Activated T-helper 1 cell treated with Interleukin-2 at 50 U/mL for 16 hours (primary cell): ENCODE measurements around the gene VPS54.

Source experiments
- DNase-seq: peaks from one replicate; pipeline ENCODE4 v3.0.0-alpha.2; 2020; ENCODE audit warnings: low read depth

Gene VPS54

GRCh38 chr2:64019083-64019974, at the start of gene VPS54:
Gene VPS54 (minus strand): TSS chr2:64019428. CDS start chr2:63983999, 35,429 bp downstream.
- DNase-seq, result peak; percentile 43

GRCh38 chr2:64067326-64067725, 48.1 kb upstream of the VPS54 start:
- DNase-seq, result no peak

GRCh38 chr2:64065516-64065915, 46.3 kb upstream of the VPS54 start:
- DNase-seq, result no peak

GRCh38 chr2:64063924-64064331, 44.7 kb upstream of the VPS54 start:
- no peak for DNase-seq

- no peak for DNase-seq
Measured at GRCh38 chr2:64063454-64063853, 44.2 kb upstream of the VPS54 start.

- no peak for DNase-seq
Measured at GRCh38 chr2:64062840-64063239, 43.6 kb upstream of the VPS54 start.

- DNase-seq, result no peak
Measured at GRCh38 chr2:64059270-64059669, 40.0 kb upstream of the VPS54 start.

- DNase-seq, result no peak
Measured at GRCh38 chr2:64056021-64056420, 36.8 kb upstream of the VPS54 start.

- DNase-seq, result no peak
Measured at GRCh38 chr2:64054161-64054915, 35.1 kb upstream of the VPS54 start.

GRCh38 chr2:64052463-64053241, 33.4 kb upstream of the VPS54 start:
- no peak for DNase-seq

GRCh38 chr2:64049633-64050220, 30.5 kb upstream of the VPS54 start:
- DNase-seq, result peak; percentile 47

GRCh38 chr2:64045938-64046337, 26.7 kb upstream of the VPS54 start:
- no peak for DNase-seq

- DNase-seq, result no peak
Measured at GRCh38 chr2:64040161-64040560, 20.9 kb upstream of the VPS54 start.

- no peak for DNase-seq
Measured at GRCh38 chr2:64036034-64036705, 16.9 kb upstream of the VPS54 start.

GRCh38 chr2:64035072-64035942, 16.1 kb upstream of the VPS54 start:
- no peak for DNase-seq

- no peak for DNase-seq
Measured at GRCh38 chr2:64029116-64029665, 10.0 kb upstream of the VPS54 start.

GRCh38 chr2:64025741-64026140, 6.5 kb upstream of the VPS54 start:
- DNase-seq, result no peak

GRCh38 chr2:64024259-64024949, 5.2 kb upstream of the VPS54 start:
- DNase-seq, result no peak

GRCh38 chr2:64023485-64024258, 4.4 kb upstream of the VPS54 start:
- no peak for DNase-seq
